SK-N-SH treated with all-trans-retinoic acid at 6 μM for 48 hours (cell line): ENCODE measurements around the gene SGCA.

Experiments
- BACH2 ChIP-seq: fragments of 250-450 bp; sonication (Bioruptor Pico); IDR thresholded peaks from 2 replicates; pipeline ENCODE4 v1.9.0; 2021; ENCODE audit warnings: mild to moderate bottlenecking, borderline replicate concordance
- CREB5 ChIP-seq: fragments of 250-450 bp; sonication (Bioruptor Pico); IDR thresholded peaks from 2 replicates; pipeline ENCODE4 v1.5.1; 2020; ENCODE audit warnings: low read depth, mild to moderate bottlenecking, moderate library complexity
- CSDC2 ChIP-seq: fragments of 250-450 bp; sonication (Bioruptor Pico); IDR thresholded peaks from 2 replicates; pipeline ENCODE4 v1.5.0; 2020; ENCODE audit warnings: mild to moderate bottlenecking, moderate library complexity
- ESRRG ChIP-seq: fragments of 250-450 bp; sonication (Bioruptor Pico); IDR thresholded peaks from 2 replicates; pipeline ENCODE4 v1.6.1; 2021; ENCODE audit warnings: mild to moderate bottlenecking
- ISL1 ChIP-seq: fragments of 250-450 bp; sonication (Bioruptor Pico); IDR thresholded peaks from 2 replicates; pipeline ENCODE4 v2.1.2; 2022; ENCODE audit warnings: mild to moderate bottlenecking, moderate library complexity
- PATZ1 ChIP-seq: fragments of 250-450 bp; sonication (Bioruptor Pico); IDR thresholded peaks from 2 replicates; pipeline ENCODE4 v1.8.0; 2020; ENCODE audit warnings: mild to moderate bottlenecking, moderate library complexity, borderline replicate concordance
- PPARA ChIP-seq: fragments of 250-450 bp; sonication (Bioruptor Pico); IDR thresholded peaks from 2 replicates; pipeline ENCODE4 v1.5.0; 2020; ENCODE audit warnings: mild to moderate bottlenecking, borderline replicate concordance
- TOX ChIP-seq: fragments of 250-450 bp; sonication (Bioruptor Pico); IDR thresholded peaks from 2 replicates; pipeline ENCODE4 v1.8.0; 2021; ENCODE audit warnings: mild to moderate bottlenecking, moderate library complexity, borderline replicate concordance
- TSHZ2 ChIP-seq: fragments of 250-450 bp; sonication (Bioruptor Pico); IDR thresholded peaks from 2 replicates; pipeline ENCODE4 v1.5.0; 2020; ENCODE audit warnings: mild to moderate bottlenecking, moderate library complexity
- ZC3H10 ChIP-seq: fragments of 250-450 bp; sonication (Bioruptor Pico); IDR thresholded peaks from 2 replicates; pipeline ENCODE4 v1.5.1; 2021; ENCODE audit warnings: mild to moderate bottlenecking, moderate library complexity
- ZFP3 ChIP-seq: fragments of 250-450 bp; sonication (Bioruptor Pico); IDR thresholded peaks from 2 replicates; pipeline ENCODE4 v1.5.0; 2020; ENCODE audit warnings: mild to moderate bottlenecking, moderate library complexity
- ZFP30 ChIP-seq: fragments of 450-650 bp; formaldehyde crosslinking; IDR thresholded peaks from 2 replicates; pipeline ENCODE4 v1.5.0; 2022; ENCODE audit warnings: mild to moderate bottlenecking, moderate library complexity
- ZNF70 ChIP-seq: fragments of 450-650 bp; formaldehyde crosslinking; IDR thresholded peaks from 2 replicates; pipeline ENCODE4 v1.5.0; 2020; ENCODE audit warnings: mild to moderate bottlenecking, moderate library complexity
- ZNF8 ChIP-seq: fragments of 450-650 bp; formaldehyde crosslinking; IDR thresholded peaks from 2 replicates; pipeline ENCODE4 v1.5.0; 2020; ENCODE audit warnings: mild to moderate bottlenecking, moderate library complexity

- no peak for TF ChIP-seq ZNF8
- no peak for TF ChIP-seq ZC3H10
- no peak for TF ChIP-seq BACH2
- TF ChIP-seq ZNF70 (CRISPR knock-in tag), result no peak
- TF ChIP-seq PPARA (CRISPR knock-in tag), result no peak
- TF ChIP-seq PATZ1 (CRISPR knock-in tag), result no peak
- no peak for TF ChIP-seq ESRRG (CRISPR knock-in tag)
- TF ChIP-seq TOX (CRISPR knock-in tag), result no peak
- TF ChIP-seq CSDC2 (CRISPR knock-in tag), result no peak
- no peak for TF ChIP-seq ZFP30 (CRISPR knock-in tag)
- TF ChIP-seq TSHZ2 (CRISPR knock-in tag), result no peak
- no peak for TF ChIP-seq ISL1 (CRISPR knock-in tag)
- no peak for TF ChIP-seq CREB5 (CRISPR knock-in tag)
- TF ChIP-seq ZFP3 (CRISPR knock-in tag), result no peak
Observed at GRCh38 chr17:50139185-50139783, 26.5 kb upstream of the SGCA start.
